ENCODE data around the gene GNAS-AS1.

Gene GNAS-AS1

GRCh38 chr20:58797371-58798338 lies 53.0 kb downstream of the GNAS-AS1 start:
- ChIA-PET CTCF (no interaction called here), POLR2A (no interaction called here)
- DNase-seq (ENCODE audit: extremely low spot score): no peak
- TF ChIP-seq FOXM1 (IDR thresholded peaks at IDR 0.05; ENCODE audit: borderline replicate concordance) (no peak), SP1 (IDR thresholded peaks at IDR 0.05) (no peak), L3MBTL2 (conservative IDR thresholded peaks at IDR 0.05) (no peak), TARDBP (IDR thresholded peaks at IDR 0.05) (no peak), FOXA1 (IDR thresholded peaks at IDR 0.05) (no peak), LEF1 (IDR thresholded peaks at IDR 0.05; ENCODE audit: borderline replicate concordance) (no peak), FOXK2 (IDR thresholded peaks at IDR 0.05) (no peak), ARNT (IDR thresholded peaks at IDR 0.05) (no peak), ZNF384 (IDR thresholded peaks at IDR 0.05) (no peak), ELF4 (IDR thresholded peaks at IDR 0.05) (no peak), CTBP1 (IDR thresholded peaks at IDR 0.05; ENCODE audit: borderline replicate concordance) (no peak), HDGF (IDR thresholded peaks at IDR 0.05; ENCODE audit: borderline replicate concordance) (no peak), SUZ12 (IDR thresholded peaks at IDR 0.05) (no peak), BHLHE40 (IDR thresholded peaks at IDR 0.05; ENCODE audit: borderline replicate concordance) (no peak), NFRKB (IDR thresholded peaks at IDR 0.05) (no peak)
- TF ChIP-seq, protein P1, sequence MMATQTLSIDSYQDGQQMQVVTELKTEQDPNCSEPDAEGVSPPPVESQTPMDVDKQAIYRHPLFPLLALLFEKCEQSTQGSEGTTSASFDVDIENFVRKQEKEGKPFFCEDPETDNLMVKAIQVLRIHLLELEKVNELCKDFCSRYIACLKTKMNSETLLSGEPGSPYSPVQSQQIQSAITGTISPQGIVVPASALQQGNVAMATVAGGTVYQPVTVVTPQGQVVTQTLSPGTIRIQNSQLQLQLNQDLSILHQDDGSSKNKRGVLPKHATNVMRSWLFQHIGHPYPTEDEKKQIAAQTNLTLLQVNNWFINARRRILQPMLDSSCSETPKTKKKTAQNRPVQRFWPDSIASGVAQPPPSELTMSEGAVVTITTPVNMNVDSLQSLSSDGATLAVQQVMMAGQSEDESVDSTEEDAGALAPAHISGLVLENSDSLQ (IDR thresholded peaks at IDR 0.05): no peak

DNA sequence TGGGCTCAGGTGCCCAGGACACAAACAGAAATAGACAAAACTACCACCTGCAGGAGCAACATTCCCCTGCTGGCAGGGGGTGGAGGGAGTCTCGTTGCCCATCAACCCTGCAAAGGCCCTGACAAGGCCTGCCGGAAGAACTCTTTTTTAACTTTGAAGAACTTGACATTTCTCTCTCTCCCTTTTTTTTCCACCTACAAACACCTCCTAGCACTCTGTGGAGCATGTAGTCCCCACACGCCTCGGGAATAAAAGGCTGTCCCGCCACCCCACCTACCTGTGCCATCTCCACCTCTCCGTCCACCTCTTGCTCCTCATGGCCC lies 54.8 kb downstream of the GNAS-AS1 start:
- CTCF ChIA-PET: no interaction called here
- TF ChIP-seq BHLHE40 (IDR thresholded peaks at IDR 0.05; ENCODE audit: borderline replicate concordance) (no peak), NFRKB (IDR thresholded peaks at IDR 0.05) (no peak), ARNT (IDR thresholded peaks at IDR 0.05) (no peak), SUZ12 (IDR thresholded peaks at IDR 0.05) (no peak), FOXK2 (IDR thresholded peaks at IDR 0.05) (no peak), CTBP1 (IDR thresholded peaks at IDR 0.05; ENCODE audit: borderline replicate concordance) (no peak), SP1 (IDR thresholded peaks at IDR 0.05) (no peak), TARDBP (IDR thresholded peaks at IDR 0.05) (no peak), FOXA1 (IDR thresholded peaks at IDR 0.05) (no peak), LEF1 (IDR thresholded peaks at IDR 0.05; ENCODE audit: borderline replicate concordance) (no peak), FOXM1 (IDR thresholded peaks at IDR 0.05; ENCODE audit: borderline replicate concordance) (no peak)
- TF ChIP-seq, protein P1 (IDR thresholded peaks at IDR 0.05): no peak
- DNase-seq (ENCODE audit: extremely low spot score): no peak
- POLR2A ChIA-PET: no interaction called here

DNA sequence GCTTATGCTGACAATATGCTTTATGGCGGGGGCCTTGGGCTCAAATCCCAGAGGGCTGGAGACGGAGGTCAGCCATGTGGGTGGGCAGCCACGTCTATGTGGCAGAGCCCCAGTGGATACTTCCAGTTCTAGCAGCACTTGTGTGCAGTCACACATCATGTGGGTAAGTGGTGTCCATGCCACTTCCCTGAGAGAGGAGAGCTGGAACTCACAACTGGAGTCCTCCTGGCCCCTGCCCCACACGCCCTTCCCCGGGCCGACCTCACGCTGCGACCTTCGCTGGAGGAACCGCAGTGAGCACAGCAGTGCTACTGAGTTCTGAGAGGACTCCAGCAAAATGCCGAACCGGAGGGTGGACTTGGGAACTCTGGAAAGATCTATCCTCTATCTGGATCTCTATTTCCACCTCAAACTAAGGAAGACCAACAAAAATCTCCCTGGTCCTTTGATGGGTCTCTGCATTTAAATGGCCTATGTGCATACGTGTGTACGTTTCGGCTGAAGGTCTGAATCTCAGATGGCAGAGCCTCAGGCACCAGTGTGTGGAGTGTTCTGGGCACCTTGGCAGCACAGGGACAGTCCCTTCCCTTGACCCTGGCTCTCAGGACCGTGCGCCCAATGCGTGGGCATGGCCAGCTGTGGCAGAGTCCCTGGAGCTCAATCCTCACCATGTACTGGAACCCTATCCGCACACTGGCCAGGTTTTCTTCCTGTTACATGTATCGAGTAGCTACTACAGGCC lies 55.4 kb downstream of the GNAS-AS1 start:
- no peak for TF ChIP-seq LEF1 (IDR thresholded peaks at IDR 0.05; ENCODE audit: borderline replicate concordance)
- no peak for TF ChIP-seq HDGF (IDR thresholded peaks at IDR 0.05; ENCODE audit: borderline replicate concordance)
- no peak for TF ChIP-seq FOXK2 (IDR thresholded peaks at IDR 0.05)
- TF ChIP-seq ARNT (IDR thresholded peaks at IDR 0.05): no peak
- TF ChIP-seq TARDBP (IDR thresholded peaks at IDR 0.05): no peak
- TF ChIP-seq, protein P1 (IDR thresholded peaks at IDR 0.05): no peak
- no peak for TF ChIP-seq FOXM1 (IDR thresholded peaks at IDR 0.05; ENCODE audit: borderline replicate concordance)
- no peak for TF ChIP-seq FOXA1 (IDR thresholded peaks at IDR 0.05)
- TF ChIP-seq CTBP1 (IDR thresholded peaks at IDR 0.05; ENCODE audit: borderline replicate concordance): no peak
- DNase-seq (ENCODE audit: extremely low spot score): no peak
- ChIA-PET POLR2A (no interaction called here), CTCF (no interaction called here)

GRCh38 chr20:58794510-58795180 lies 56.1 kb downstream of the GNAS-AS1 start:
- ChIA-PET POLR2A (no interaction called here), CTCF (no interaction called here)
- DNase-seq (ENCODE audit: extremely low spot score): no peak
- TF ChIP-seq LEF1 (IDR thresholded peaks at IDR 0.05; ENCODE audit: borderline replicate concordance) (no peak), ZNF384 (IDR thresholded peaks at IDR 0.05) (no peak), ARNT (IDR thresholded peaks at IDR 0.05) (no peak), SP1 (IDR thresholded peaks at IDR 0.05) (no peak), TARDBP (IDR thresholded peaks at IDR 0.05) (no peak)

GRCh38 chr20:58793512-58794420 lies 56.9 kb downstream of the GNAS-AS1 start:
- no peak for TF ChIP-seq BHLHE40 (IDR thresholded peaks at IDR 0.05; ENCODE audit: borderline replicate concordance)
- no peak for TF ChIP-seq TARDBP (IDR thresholded peaks at IDR 0.05)
- TF ChIP-seq HDGF (IDR thresholded peaks at IDR 0.05; ENCODE audit: borderline replicate concordance): no peak
- no peak for TF ChIP-seq FOXM1 (IDR thresholded peaks at IDR 0.05; ENCODE audit: borderline replicate concordance)
- TF ChIP-seq SUZ12 (IDR thresholded peaks at IDR 0.05): no peak
- TF ChIP-seq ELF4 (IDR thresholded peaks at IDR 0.05): no peak
- no peak for TF ChIP-seq ARNT (IDR thresholded peaks at IDR 0.05)
- DNase-seq (ENCODE audit: extremely low spot score): no peak
- ChIA-PET CTCF (no interaction called here), POLR2A (no interaction called here)
